ENCODE results near the gene ASXL2.

ASXL2 gene

DNA sequence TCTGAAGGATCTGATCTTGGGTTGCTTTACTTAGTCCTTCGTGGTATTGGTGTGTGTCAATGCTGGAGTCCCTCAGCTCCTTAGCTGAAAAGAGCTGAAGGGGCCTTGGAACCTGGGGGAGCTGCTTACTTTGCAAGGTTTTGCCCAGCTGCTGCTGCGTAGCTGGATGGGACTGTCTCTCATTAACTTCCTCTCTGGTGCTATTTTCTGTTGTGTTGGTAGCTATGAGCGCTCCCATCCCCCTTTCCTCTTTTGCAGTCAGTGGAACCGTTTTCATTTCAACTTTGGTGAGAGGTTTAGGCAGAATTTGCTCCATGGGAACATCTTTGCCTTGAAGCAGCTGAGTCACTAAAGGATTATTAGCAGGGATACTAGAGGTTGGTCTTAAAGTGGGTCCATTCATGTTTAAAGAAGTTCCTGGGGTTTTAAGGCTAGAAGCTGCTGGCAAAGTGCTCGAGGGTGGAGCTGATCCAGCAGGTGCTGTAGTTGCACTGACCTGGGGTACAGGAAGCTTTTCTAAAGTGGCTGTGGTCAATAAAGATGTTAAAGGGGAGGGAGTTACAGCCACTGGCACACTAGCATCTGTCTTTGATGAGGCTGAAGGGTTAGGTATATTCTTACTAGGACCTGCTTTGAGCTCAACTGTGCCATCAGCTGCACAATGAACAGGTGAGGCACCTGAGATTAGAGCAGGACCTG is 135.0 kb downstream of the ASXL2 start:
- TF ChIP-seq RARB (CRISPR knock-in tag; IDR thresholded peaks at IDR 0.05) (no peak), ARNTL (CRISPR knock-in tag; IDR thresholded peaks at IDR 0.05; ENCODE audit: borderline replicate concordance, low read depth) (no peak)

DNA sequence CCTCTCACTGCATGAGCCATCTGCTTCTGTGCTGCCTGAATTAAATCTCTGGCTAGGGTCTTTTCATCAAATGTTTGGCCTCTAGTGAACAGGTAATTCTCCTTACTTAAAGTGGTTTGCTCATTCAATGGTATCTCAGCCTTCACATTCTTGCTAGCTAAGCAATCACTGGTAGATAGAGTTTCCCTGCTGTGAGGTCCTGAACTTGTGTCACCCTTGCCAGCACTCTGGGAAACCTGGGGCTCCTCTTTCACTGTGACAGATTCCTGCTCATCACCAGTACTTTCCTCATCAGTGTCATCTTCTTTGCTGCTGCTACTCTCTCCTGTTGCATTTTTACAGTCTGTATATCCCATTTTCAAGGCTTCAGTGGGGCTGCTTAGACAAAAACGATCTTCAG is 135.8 kb downstream of the ASXL2 start:
- TF ChIP-seq, protein P1, sequence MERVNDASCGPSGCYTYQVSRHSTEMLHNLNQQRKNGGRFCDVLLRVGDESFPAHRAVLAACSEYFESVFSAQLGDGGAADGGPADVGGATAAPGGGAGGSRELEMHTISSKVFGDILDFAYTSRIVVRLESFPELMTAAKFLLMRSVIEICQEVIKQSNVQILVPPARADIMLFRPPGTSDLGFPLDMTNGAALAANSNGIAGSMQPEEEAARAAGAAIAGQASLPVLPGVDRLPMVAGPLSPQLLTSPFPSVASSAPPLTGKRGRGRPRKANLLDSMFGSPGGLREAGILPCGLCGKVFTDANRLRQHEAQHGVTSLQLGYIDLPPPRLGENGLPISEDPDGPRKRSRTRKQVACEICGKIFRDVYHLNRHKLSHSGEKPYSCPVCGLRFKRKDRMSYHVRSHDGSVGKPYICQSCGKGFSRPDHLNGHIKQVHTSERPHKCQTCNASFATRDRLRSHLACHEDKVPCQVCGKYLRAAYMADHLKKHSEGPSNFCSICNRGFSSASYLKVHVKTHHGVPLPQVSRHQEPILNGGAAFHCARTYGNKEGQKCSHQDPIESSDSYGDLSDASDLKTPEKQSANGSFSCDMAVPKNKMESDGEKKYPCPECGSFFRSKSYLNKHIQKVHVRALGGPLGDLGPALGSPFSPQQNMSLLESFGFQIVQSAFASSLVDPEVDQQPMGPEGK (CRISPR knock-in tag; IDR thresholded peaks at IDR 0.05; ENCODE audit: borderline replicate concordance): no peak
- TF ChIP-seq TCF4 (CRISPR knock-in tag; IDR thresholded peaks at IDR 0.05; ENCODE audit: borderline replicate concordance) (no peak), ZNF70 (CRISPR knock-in tag; IDR thresholded peaks at IDR 0.05) (no peak), ESRRG (CRISPR knock-in tag; IDR thresholded peaks at IDR 0.05) (no peak), OSR1 (CRISPR knock-in tag; IDR thresholded peaks at IDR 0.05) (no peak), BACH2 (CRISPR knock-in tag; IDR thresholded peaks at IDR 0.05; ENCODE audit: borderline replicate concordance) (no peak), TOX (CRISPR knock-in tag; IDR thresholded peaks at IDR 0.05; ENCODE audit: borderline replicate concordance) (no peak), RARB (CRISPR knock-in tag; IDR thresholded peaks at IDR 0.05) (no peak)
- ATAC-seq: no peak

More for the DNA sequence above, 135.0 kb downstream of the ASXL2 start:
- no peak for ATAC-seq

DNA sequence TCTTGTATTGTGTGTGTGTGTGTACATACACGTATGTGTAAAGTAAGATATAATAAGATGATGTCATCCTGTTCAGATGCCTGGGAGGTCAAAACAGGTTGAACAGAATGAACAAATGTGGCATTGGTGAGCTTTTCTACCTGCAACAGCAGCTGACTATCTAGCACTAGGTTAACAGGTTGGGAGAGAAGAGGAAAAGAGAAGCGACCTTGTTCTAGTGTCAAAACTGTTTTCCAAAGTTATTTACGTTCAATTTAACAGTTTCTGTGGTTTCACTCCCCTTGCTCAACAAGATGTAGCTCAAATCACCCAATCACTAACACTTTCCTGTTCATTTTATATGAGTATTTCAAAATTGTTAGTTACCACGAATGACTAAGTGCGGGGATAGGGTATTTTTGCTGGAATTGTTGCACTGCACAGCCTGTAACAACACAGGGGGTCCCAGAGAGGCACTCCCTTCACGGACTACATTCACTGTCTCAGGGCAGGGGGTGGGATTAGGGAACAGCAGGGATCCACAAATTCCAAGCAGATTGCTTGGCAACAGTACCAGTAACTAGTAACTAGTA is 137.4 kb downstream of the ASXL2 start:
- no peak for ATAC-seq
- TF ChIP-seq ZFP30 (CRISPR knock-in tag; IDR thresholded peaks at IDR 0.05): no peak
- TF ChIP-seq, protein P2, sequence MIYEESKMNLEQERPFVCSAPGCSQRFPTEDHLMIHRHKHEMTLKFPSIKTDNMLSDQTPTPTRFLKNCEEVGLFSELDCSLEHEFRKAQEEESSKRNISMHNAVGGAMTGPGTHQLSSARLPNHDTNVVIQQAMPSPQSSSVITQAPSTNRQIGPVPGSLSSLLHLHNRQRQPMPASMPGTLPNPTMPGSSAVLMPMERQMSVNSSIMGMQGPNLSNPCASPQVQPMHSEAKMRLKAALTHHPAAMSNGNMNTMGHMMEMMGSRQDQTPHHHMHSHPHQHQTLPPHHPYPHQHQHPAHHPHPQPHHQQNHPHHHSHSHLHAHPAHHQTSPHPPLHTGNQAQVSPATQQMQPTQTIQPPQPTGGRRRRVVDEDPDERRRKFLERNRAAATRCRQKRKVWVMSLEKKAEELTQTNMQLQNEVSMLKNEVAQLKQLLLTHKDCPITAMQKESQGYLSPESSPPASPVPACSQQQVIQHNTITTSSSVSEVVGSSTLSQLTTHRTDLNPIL (CRISPR knock-in tag; IDR thresholded peaks at IDR 0.05; ENCODE audit: low read depth): no peak
- no peak for TF ChIP-seq ESRRG (CRISPR knock-in tag; IDR thresholded peaks at IDR 0.05)
- TF ChIP-seq SNAI2 (CRISPR knock-in tag; IDR thresholded peaks at IDR 0.05): no peak
- TF ChIP-seq ZNF565 (CRISPR knock-in tag; conservative IDR thresholded peaks at IDR 0.05; ENCODE audit: low read depth): no peak
- TF ChIP-seq, protein P3, sequence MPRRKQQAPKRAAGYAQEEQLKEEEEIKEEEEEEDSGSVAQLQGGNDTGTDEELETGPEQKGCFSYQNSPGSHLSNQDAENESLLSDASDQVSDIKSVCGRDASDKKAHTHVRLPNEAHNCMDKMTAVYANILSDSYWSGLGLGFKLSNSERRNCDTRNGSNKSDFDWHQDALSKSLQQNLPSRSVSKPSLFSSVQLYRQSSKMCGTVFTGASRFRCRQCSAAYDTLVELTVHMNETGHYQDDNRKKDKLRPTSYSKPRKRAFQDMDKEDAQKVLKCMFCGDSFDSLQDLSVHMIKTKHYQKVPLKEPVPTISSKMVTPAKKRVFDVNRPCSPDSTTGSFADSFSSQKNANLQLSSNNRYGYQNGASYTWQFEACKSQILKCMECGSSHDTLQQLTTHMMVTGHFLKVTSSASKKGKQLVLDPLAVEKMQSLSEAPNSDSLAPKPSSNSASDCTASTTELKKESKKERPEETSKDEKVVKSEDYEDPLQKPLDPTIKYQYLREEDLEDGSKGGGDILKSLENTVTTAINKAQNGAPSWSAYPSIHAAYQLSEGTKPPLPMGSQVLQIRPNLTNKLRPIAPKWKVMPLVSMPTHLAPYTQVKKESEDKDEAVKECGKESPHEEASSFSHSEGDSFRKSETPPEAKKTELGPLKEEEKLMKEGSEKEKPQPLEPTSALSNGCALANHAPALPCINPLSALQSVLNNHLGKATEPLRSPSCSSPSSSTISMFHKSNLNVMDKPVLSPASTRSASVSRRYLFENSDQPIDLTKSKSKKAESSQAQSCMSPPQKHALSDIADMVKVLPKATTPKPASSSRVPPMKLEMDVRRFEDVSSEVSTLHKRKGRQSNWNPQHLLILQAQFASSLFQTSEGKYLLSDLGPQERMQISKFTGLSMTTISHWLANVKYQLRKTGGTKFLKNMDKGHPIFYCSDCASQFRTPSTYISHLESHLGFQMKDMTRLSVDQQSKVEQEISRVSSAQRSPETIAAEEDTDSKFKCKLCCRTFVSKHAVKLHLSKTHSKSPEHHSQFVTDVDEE (CRISPR knock-in tag; IDR thresholded peaks at IDR 0.05): no peak
- no peak for TF ChIP-seq OSR1 (CRISPR knock-in tag; IDR thresholded peaks at IDR 0.05)
- TF ChIP-seq ZFP3 (CRISPR knock-in tag; IDR thresholded peaks at IDR 0.05): no peak
- no peak for TF ChIP-seq RARB (CRISPR knock-in tag; IDR thresholded peaks at IDR 0.05)
- TF ChIP-seq GLIS3 (CRISPR knock-in tag; IDR thresholded peaks at IDR 0.05): no peak
- TF ChIP-seq BACH2 (CRISPR knock-in tag; IDR thresholded peaks at IDR 0.05; ENCODE audit: borderline replicate concordance): no peak
- TF ChIP-seq, protein P1 (CRISPR knock-in tag; IDR thresholded peaks at IDR 0.05; ENCODE audit: borderline replicate concordance): no peak

- ATAC-seq: no peak
- TF ChIP-seq TCF4 (CRISPR knock-in tag; IDR thresholded peaks at IDR 0.05; ENCODE audit: borderline replicate concordance) (no peak), CSDC2 (CRISPR knock-in tag; IDR thresholded peaks at IDR 0.05) (no peak), ISL1 (CRISPR knock-in tag; IDR thresholded peaks at IDR 0.05) (no peak), ZNF70 (CRISPR knock-in tag; IDR thresholded peaks at IDR 0.05) (no peak), OSR1 (CRISPR knock-in tag; IDR thresholded peaks at IDR 0.05) (no peak), RARB (CRISPR knock-in tag; IDR thresholded peaks at IDR 0.05) (no peak), PPARA (CRISPR knock-in tag; IDR thresholded peaks at IDR 0.05; ENCODE audit: borderline replicate concordance) (no peak), SNAI2 (CRISPR knock-in tag; IDR thresholded peaks at IDR 0.05) (no peak), ZFP3 (CRISPR knock-in tag; IDR thresholded peaks at IDR 0.05) (no peak), ZNF8 (CRISPR knock-in tag; IDR thresholded peaks at IDR 0.05) (no peak), GLIS3 (CRISPR knock-in tag; IDR thresholded peaks at IDR 0.05) (no peak), TOX (CRISPR knock-in tag; IDR thresholded peaks at IDR 0.05; ENCODE audit: borderline replicate concordance) (no peak), CSRNP3 (CRISPR knock-in tag; IDR thresholded peaks at IDR 0.05) (no peak), ESRRG (CRISPR knock-in tag; IDR thresholded peaks at IDR 0.05) (no peak), ARNTL (CRISPR knock-in tag; IDR thresholded peaks at IDR 0.05; ENCODE audit: borderline replicate concordance, low read depth) (no peak)
- TF ChIP-seq, protein P2 (CRISPR knock-in tag; IDR thresholded peaks at IDR 0.05; ENCODE audit: low read depth): no peak
These were observed 139.6 kb downstream of the ASXL2 start for GRCh38 chr2:25738383-25739343.

All from SK-N-SH treated with all-trans-retinoic acid at 6 μM for 48 hours (cell line).